GM12874 (cell line): ENCODE measurements around the gene PAWR.

ENCODE experiments used
- TF ChIP-seq, protein P1 (sequence below): IDR thresholded peaks from 2 replicates; pipeline ENCODE4 v1.5.1; 2011; ENCODE audit warnings: low read depth, mild to moderate bottlenecking, control low read depth, low read length, moderate library complexity; ENCODE audit not compliant: insufficient read depth

The PAWR gene

GRCh38 chr12:79552192-79552591, 138.6 kb downstream of the PAWR start:
- TF ChIP-seq, protein P1, sequence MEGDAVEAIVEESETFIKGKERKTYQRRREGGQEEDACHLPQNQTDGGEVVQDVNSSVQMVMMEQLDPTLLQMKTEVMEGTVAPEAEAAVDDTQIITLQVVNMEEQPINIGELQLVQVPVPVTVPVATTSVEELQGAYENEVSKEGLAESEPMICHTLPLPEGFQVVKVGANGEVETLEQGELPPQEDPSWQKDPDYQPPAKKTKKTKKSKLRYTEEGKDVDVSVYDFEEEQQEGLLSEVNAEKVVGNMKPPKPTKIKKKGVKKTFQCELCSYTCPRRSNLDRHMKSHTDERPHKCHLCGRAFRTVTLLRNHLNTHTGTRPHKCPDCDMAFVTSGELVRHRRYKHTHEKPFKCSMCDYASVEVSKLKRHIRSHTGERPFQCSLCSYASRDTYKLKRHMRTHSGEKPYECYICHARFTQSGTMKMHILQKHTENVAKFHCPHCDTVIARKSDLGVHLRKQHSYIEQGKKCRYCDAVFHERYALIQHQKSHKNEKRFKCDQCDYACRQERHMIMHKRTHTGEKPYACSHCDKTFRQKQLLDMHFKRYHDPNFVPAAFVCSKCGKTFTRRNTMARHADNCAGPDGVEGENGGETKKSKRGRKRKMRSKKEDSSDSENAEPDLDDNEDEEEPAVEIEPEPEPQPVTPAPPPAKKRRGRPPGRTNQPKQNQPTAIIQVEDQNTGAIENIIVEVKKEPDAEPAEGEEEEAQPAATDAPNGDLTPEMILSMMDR, result no peak

GRCh38 chr12:79549531-79550271, 141.1 kb downstream of the PAWR start:
- TF ChIP-seq, protein P1, result no peak

GRCh38 chr12:79548610-79548924, 142.2 kb downstream of the PAWR start:
- TF ChIP-seq, protein P1, result no peak

GRCh38 chr12:79547735-79548609, 142.8 kb downstream of the PAWR start:
- TF ChIP-seq, protein P1, result peak; percentile 62; the same call in 1 of the 2 replicates

- TF ChIP-seq, protein P1, result no peak
Measured at GRCh38 chr12:79547044-79547734, 143.6 kb downstream of the PAWR start.

DNA sequence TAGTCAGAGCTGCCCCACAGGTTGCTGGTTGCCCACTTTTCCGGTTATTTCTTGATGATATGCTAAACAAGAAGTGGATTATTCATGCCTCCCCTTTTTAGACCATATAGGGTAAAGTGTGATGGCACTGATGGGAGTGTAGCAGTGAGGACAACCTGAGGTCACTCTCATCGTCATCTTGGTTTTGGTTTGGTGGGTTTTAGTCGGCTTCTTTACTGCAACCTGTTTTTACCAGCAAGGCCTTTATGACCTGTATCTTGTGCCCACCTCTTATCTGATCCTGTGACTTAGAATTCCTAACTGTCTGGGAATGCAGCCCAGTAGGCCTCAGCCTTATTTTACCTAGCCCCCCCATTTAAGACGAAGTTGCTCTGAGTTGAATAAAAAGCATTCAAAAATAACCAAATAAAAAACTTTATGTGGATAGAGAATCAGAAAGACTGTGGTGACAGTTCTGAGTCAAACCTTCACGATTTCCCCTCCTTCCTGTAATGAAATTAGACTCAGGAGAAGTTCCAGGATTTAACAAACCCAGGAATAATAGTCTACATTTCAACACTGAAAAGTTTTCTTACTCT, 144.2 kb downstream of the PAWR start:
- TF ChIP-seq, protein P1, result no peak

GRCh38 chr12:79537675-79538074, 153.1 kb downstream of the PAWR start:
- TF ChIP-seq, protein P1, result no peak
